Left colon (tissue), 2 donors: ENCODE data around the gene MAN2A2. TPM values are rescaled to one million over a fixed set of nuclear protein-coding genes. Genes with fewer than 3 reads are reported as not detected.

Source experiments
- ATAC-seq: fragments of 200-7000 bp; cut with Tn5 transposase; one replicate; pipeline ENCODE4 v1.9.1; 2020; ENCODE audit warnings: mild to moderate bottlenecking, moderate library complexity
- DNase-seq, 2 donors: peaks; one replicate each; pipeline ENCODE4 v3.0.0-alpha.2; 2020
- intact Hi-C, 2 donors: fragments of 100-400 bp; cut with DNase I in 1 of 2; cut with micrococcal nuclease in 1 of 2; formaldehyde crosslinking; loops; one replicate each; pipeline versions ENCODE4 v1.11.2 to v1.14.0; 2022; cut with DNase I, micrococcal nuclease
- long read RNA-seq: library from polyadenylated mRNA; unstranded; transcript quantifications from one replicate; pipeline ENCODE4 v2.0.0, GENCODE V29; 2021
- total RNA-seq, 2 donors: library from RNA; stranded (reverse); fragmentation: NEBNext Ultra II Directional; extraction: Animal tissue kit (Norgen Biotek cat#: 25700); gene quantifications; one replicate each; pipeline ENCODE4 v1.2.1, GENCODE V29; 2021
- donor health status: DM: no; HTN: no; CAD: no.
- donor health status: DM: yes; HTN: yes; CAD: no.

The MAN2A2 gene
- 10 to 100 TPM; 48.4 to 63.7 TPM for total RNA-seq
- long read RNA-seq, partial matches to known transcripts = 20 of 25 reads
- long read RNA-seq, other reads (novel, unspliced or antisense) = 4 of 25 reads

- intact Hi-C loops = no loop called here
- ATAC-seq = peak; percentile 67
- peak; percentile 81 to 82 for DNase-seq
Observed at GRCh38 chr15:90902840-90903732, at the start of gene MAN2A2. Gene MAN2A2 (plus strand): TSS chr15:90903302. CDS start chr15:90904208, 906 bp downstream.

GRCh38 chr15:90855139-90855538 lies 48.0 kb upstream of the MAN2A2 start:
- peak; percentile 24 for ATAC-seq
- intact Hi-C loops = no loop called here
- no peak for DNase-seq

GRCh38 chr15:90857337-90857736 lies 45.8 kb upstream of the MAN2A2 start:
- ATAC-seq (peak; percentile 75), DNase-seq (peak in 1 of 2 donors; percentile 49)
- intact Hi-C loops = no loop called here

GRCh38 chr15:90857883-90858443 lies 45.1 kb upstream of the MAN2A2 start:
- ATAC-seq = no peak
- intact Hi-C loops = no loop called here
- DNase-seq = no peak

GRCh38 chr15:90859234-90860131 lies 43.6 kb upstream of the MAN2A2 start:
- no peak for DNase-seq
- ATAC-seq = no peak
- intact Hi-C loops = no loop called here

GRCh38 chr15:90860450-90860849 lies 42.7 kb upstream of the MAN2A2 start:
- peak; percentile 28 for ATAC-seq
- intact Hi-C loops = no loop called here
- DNase-seq = peak in 1 of 2 donors; percentile 23

- ATAC-seq (peak; percentile 71), DNase-seq (peak in 1 of 2 donors; percentile 38)
Observed at GRCh38 chr15:90860942-90861675, 42.0 kb upstream of the MAN2A2 start.

GRCh38 chr15:90862487-90862886 lies 40.6 kb upstream of the MAN2A2 start:
- ATAC-seq = no peak
- intact Hi-C loops = no loop called here
- DNase-seq = no peak

More at GRCh38 chr15:90860942-90861675, 42.0 kb upstream of the MAN2A2 start:
- intact Hi-C loops = no loop called here

- ATAC-seq = no peak
- intact Hi-C loops = no loop called here
- DNase-seq = peak in 1 of 2 donors; percentile 30
Observed at GRCh38 chr15:90862964-90863778, 39.9 kb upstream of the MAN2A2 start.

- DNase-seq = no peak
- no peak for ATAC-seq
- intact Hi-C loops = no loop called here
Observed at GRCh38 chr15:90863987-90864386, 39.1 kb upstream of the MAN2A2 start.

- intact Hi-C loops = no loop called here
- DNase-seq (no peak), ATAC-seq (no peak)
Observed at GRCh38 chr15:90864507-90864906, 38.6 kb upstream of the MAN2A2 start.

- ATAC-seq = no peak
- DNase-seq = no peak
- intact Hi-C loops = no loop called here
Observed at GRCh38 chr15:90865702-90866101, 37.4 kb upstream of the MAN2A2 start.

GRCh38 chr15:90866161-90866715 lies 36.9 kb upstream of the MAN2A2 start:
- no peak for DNase-seq
- intact Hi-C loops = no loop called here
- ATAC-seq = no peak

- no peak for DNase-seq
- intact Hi-C loops = no loop called here
- ATAC-seq = no peak
Observed at GRCh38 chr15:90866800-90867199, 36.3 kb upstream of the MAN2A2 start.

GRCh38 chr15:90868261-90868689 lies 34.8 kb upstream of the MAN2A2 start, which contains the start of gene FURIN:
Gene FURIN (plus strand): TSS chr15:90868588. CDS start chr15:90875741, 7,153 bp downstream.
- ATAC-seq (peak; percentile 66), DNase-seq (peak; percentile 75 to 78)
- intact Hi-C loops = no loop called here

GRCh38 chr15:90869140-90869541 lies 34.0 kb upstream of the MAN2A2 start:
- no peak for DNase-seq
- no peak for ATAC-seq
- intact Hi-C loops = no loop called here
